Stimulated activated CD8-positive, alpha-beta memory T cell treated with anti-CD3 and anti-CD28 coated beads, Interleukin-7, amount 100 ng/mL, for 48 hours (primary cell): ENCODE measurements around the gene GANAB.

ENCODE experiments used
- DNase-seq, 2 donors: peaks; one replicate each; pipeline ENCODE4 v3.0.0-alpha.2; 2020; ENCODE audit warnings: low read depth in 1 of 2; ENCODE audit errors: extremely low read depth in 1 of 2

GANAB gene

DNA sequence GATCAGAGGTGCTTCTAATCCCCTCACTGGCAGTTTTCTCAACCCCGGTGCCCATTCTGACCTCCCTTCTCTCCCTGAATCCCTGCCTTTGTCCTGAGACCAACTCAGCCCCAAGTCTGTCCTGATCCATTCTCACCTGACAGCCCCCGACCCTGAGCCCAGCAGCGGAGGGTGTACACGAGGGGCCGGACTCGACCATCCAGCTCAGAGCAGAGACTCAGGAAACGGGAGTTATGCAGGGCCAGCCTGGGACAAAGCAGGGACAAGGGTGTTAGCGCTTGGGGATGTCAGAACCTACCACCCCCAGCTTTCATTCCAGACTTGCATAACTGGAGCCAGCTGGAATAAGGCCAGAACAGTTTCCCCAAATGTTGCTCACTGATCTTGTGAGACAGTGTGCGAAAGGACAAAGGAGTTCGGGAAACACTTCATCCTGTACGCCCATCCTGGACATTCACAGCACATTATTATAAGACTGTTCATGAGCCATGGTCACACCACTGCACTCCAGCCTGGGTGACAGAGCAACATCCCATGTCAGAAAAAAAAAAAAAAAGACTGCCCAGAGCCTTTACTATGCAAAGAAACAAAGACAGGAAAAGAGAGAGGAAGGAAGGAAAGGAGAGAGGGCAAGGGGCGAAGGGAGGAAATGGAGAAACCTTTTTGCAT is 69.2 kb downstream of the GANAB start:
- DNase-seq: no peak

DNA sequence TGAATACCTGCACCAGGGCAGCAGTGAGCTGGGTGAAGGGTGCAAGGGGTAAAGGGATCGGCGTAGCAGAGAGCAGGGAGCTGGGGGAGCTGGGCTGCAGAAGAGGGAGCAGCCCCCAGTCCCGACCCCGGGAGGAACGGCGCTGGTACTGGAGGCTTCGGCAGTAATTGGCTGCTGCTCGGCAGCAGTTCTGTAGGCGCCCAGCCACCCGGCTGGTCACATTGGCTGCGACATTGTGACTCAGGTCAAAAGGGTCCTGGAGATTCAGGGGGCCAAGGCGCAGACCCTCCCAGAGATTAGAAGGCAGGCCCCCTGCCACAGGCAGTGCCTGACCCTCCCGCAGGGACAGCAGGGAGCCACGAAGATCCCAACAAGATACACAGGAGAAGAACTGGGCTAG is 70.6 kb downstream of the GANAB start:
- DNase-seq: no peak

DNA sequence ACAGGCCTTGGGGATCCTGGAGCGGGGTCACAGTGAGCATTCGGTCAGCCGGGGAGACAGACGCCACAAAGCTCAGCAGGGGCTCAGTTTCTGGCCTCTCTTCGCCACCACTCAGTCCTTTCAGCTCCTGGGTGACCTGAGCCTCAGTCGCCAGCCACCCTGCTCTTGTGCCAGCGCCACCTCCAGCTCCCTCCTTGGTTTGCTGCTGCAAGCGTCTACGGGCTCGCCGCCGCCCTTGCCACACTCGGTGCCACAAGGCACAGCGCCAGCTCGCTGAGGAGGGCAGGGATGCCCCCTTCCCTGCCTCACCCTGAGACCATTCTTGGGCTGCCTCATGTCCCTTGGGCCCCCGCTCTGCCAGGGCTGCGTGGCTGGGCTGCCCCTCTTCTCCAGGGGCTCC is 71.3 kb downstream of the GANAB start:
- DNase-seq: no peak
